Astrocyte of the cerebellum (primary cell): ENCODE data around the gene SIK3.
"Not testable (repeated sequence)": the region's sequence is repeated elsewhere in the genome, so short reads cannot be mapped to it uniquely, and the experiment has no call there.

ENCODE experiments used
- DNase-seq: peaks from one replicate; pipeline ENCODE4 v3.0.0-alpha.2; 2011; ENCODE audit warnings: low read depth
- H3K4me3 ChIP-seq: 2 replicates; pipeline ENCODE4 v1.5.1; 2011; ENCODE audit warnings: mild to moderate bottlenecking, low read depth, low read length, moderate library complexity
- in situ Hi-C: cut with HindIII; loops from 2 replicates; pipeline ENCODE4 v1.10.0; 2017; ENCODE audit warnings: low sequenced_read_pairs
- TF ChIP-seq, protein P1 (sequence below): IDR thresholded peaks from 2 replicates; pipeline ENCODE4 v1.5.1; 2012; ENCODE audit warnings: low read length, low read depth, moderate library complexity, mild to moderate bottlenecking; ENCODE audit errors: missing control alignments

The SIK3 gene

DNA sequence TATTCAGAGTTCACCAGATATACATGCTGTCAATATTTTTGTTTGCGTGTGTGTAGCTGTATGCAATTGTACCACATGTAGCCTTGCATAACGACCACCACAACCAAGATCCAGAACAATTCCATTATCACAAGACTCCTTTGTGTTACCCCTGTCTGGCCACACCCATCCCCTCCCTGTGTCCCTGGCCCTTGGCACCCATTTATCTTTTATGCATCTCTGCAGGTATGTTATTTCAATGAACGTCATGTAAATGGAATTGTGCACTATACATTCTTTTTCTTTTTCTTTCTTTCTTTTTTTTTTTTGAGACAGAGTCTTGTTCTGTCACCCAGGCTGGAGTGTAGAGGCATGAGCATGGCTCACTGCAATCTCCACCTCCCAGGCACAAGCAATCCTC, 36.2 kb upstream of the SIK3 start:
- no peak for DNase-seq
- TF ChIP-seq, protein P1, sequence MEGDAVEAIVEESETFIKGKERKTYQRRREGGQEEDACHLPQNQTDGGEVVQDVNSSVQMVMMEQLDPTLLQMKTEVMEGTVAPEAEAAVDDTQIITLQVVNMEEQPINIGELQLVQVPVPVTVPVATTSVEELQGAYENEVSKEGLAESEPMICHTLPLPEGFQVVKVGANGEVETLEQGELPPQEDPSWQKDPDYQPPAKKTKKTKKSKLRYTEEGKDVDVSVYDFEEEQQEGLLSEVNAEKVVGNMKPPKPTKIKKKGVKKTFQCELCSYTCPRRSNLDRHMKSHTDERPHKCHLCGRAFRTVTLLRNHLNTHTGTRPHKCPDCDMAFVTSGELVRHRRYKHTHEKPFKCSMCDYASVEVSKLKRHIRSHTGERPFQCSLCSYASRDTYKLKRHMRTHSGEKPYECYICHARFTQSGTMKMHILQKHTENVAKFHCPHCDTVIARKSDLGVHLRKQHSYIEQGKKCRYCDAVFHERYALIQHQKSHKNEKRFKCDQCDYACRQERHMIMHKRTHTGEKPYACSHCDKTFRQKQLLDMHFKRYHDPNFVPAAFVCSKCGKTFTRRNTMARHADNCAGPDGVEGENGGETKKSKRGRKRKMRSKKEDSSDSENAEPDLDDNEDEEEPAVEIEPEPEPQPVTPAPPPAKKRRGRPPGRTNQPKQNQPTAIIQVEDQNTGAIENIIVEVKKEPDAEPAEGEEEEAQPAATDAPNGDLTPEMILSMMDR: no peak
- no peak overlapping the region for H3K4me3 ChIP-seq
- in situ Hi-C loops: no loop called here

DNA sequence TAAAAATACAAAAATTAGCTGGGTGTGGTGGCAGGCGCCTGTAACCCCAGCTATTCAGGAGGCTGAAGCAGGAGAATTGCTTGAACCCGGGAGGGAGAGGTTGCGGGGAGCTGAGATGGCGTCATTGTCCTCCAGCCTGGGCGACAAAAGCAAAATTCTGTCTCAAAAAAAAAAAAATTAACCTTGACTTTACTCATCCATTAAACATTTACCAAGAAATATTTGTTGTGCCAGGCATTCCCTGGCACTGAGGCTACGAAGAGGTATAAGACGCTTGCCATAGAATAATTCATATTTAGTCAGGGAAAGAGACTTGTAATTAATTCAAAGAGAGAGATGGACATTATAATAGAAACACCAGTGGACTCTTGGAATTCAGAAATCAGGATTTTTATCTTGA, 32.7 kb upstream of the SIK3 start:
- TF ChIP-seq, protein P1: no peak
- DNase-seq: no peak
- H3K4me3 ChIP-seq: no peak overlapping the region
- in situ Hi-C loops: no loop called here

GRCh38 chr11:117130396-117130795, 32.2 kb upstream of the SIK3 start:
- H3K4me3 ChIP-seq, DNase-seq, in situ Hi-C loops: not testable (repeated sequence)

DNA sequence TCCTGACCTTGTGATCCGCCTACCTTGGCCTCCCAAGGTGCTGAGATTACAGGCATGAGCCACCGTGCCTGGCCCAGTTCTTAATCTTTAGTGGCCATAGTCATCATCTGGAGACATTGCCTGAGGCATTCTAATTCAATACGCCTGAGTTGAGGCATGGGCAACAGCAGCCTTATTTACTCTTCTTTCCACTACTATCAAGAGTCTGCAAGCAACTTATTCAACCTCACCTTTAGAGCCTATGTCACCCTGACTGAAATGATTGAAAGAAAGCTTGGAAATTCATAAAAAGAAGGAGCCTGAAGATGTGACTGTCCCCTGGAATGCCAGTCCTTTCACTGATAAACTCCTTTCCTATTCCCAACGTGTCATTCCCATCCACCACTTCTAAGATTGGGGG, 30.1 kb upstream of the SIK3 start:
- H3K4me3 ChIP-seq: no peak overlapping the region
- TF ChIP-seq, protein P1: no peak
- no peak for DNase-seq
- in situ Hi-C loops: no loop called here

DNA sequence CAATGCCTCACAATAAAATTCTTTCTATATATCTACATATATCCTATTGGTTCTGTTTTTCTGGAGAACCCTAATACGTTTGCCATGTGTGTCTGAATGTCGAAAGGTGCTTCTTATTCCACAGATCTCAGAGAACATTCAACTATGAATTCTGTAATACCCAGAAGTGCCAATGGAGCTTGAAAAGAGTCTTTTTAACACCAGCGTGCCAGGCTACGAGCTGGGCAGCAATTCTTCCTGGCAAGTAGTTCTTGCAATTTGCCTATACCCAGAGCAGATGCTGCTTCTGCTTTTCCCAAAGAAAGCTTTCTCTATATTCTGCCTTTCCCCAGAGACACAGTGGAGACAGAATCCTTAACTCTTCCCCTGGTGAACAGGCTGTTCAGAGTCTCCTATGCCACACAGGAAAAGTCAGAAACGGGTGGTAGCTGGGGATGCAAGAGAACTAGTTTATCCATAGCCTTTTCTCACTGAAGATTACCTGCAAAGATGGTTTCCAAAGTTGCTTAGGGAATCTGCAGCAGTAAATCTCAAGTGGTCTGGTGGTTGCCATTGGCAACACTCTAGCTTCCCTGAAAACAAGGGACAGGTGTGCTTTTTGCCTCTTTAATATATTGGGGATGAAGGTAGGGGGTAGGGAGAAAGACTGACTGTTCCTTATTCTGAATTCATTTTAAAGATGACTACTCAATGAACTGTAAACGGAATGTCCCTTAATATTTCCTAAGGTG, 29.1 kb upstream of the SIK3 start:
- DNase-seq: no peak
- in situ Hi-C loops: no loop called here
- TF ChIP-seq, protein P1: no peak
- H3K4me3 ChIP-seq: no peak overlapping the region

GRCh38 chr11:117126223-117126965, 28.2 kb upstream of the SIK3 start:
- TF ChIP-seq, protein P1: no peak
- DNase-seq: no peak
- in situ Hi-C loops: no loop called here
- H3K4me3 ChIP-seq: no peak overlapping the region

- TF ChIP-seq, protein P1: no peak
- no peak overlapping the region for H3K4me3 ChIP-seq
- in situ Hi-C loops: no loop called here
- DNase-seq: no peak
These were observed 24.3 kb upstream of the SIK3 start for GRCh38 chr11:117122556-117122955.
